GM21447 (cell line): ENCODE results near the gene SLC4A3.
"Not testable (repeated sequence)": the region's sequence is repeated elsewhere in the genome, so short reads cannot be mapped to it uniquely, and the experiment has no call there.

Experiments used
- ATAC-seq: cut with Tn5 transposase; IDR thresholded peaks from one replicate; pipeline ENCODE4 v1.9.1; 2021; ENCODE audit not compliant: unreplicated experiment

Gene SLC4A3

DNA sequence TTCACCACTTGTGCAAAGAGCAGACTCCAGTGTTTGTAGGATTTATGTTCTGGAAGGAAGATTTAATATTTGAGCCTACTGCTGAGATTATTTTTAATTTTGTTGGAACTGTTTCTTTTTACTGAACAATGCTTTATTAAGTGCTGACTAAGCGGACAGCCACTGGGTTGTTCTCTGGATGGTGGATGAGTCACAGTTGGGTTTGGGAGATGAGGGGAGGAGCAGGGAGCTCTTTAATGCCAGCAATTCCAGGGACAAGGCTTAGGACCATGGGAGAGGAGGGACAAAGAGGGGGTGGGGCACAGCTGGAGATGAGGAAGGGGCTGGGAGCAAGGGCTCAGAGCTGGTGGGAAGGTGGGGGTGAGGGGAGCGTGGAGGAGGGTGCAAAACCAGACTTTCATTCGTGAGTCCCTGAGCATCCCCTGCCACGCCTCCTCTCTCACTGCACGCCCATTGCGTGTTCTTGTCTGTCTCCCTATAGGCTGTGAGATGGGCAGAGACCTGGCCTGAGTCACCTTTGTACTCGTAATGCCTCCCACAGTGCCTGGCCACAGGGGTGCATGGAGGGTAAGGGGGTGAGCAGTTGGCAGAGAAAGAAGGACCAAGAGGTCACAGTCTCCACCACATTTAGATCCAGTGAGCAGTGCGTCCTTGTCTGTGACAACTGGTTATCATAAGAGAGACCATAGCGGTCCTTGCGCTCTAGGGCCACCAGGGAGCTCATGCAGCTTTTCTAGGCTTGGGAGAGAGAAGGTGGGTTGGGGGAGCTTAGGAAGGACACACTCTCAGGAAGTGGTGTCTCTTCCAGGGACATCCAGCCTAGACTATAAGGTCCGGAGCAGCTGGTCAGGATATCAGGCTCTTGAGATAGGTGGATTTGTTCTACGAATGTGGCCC lies 18.4 kb downstream of the SLC4A3 start:
- no peak for ATAC-seq

DNA sequence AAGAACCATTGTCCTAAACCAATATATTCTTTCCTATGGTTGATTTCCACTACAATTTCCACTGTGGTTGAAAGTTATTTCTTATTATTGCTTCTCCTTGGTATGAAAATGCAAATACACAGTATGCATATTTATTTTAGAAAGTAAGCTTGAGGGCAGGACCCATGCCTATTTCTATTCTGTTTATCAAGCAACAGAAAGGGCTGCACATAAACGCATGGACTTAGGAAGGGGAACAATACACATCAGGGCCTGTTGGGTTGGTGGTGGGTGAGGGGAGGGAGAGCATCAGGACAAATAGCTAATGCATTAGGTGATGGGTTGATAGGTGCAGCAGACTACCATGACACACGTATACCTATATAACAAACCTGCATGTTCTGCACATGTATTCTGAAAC lies 20.7 kb downstream of the SLC4A3 start:
- ATAC-seq = no peak

DNA sequence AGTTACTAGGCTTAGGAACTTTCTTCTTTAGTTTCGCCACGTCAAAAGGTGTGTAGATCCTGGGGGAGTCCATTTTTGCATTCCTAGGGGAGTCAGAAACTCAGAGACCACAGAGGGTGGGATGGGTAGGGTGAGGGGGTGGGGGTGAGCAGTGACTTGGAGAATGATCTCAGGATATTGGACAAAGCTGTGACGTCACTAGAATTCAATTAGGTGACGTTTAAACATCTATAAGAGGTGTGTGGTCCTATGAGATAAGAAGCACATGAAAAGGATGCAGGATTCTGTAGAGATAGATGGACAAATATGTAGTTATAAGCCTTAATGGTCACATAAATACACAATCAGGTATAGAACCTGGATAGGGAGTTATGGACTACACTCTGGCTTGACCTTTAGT lies 21.5 kb downstream of the SLC4A3 start:
- ATAC-seq = no peak

DNA sequence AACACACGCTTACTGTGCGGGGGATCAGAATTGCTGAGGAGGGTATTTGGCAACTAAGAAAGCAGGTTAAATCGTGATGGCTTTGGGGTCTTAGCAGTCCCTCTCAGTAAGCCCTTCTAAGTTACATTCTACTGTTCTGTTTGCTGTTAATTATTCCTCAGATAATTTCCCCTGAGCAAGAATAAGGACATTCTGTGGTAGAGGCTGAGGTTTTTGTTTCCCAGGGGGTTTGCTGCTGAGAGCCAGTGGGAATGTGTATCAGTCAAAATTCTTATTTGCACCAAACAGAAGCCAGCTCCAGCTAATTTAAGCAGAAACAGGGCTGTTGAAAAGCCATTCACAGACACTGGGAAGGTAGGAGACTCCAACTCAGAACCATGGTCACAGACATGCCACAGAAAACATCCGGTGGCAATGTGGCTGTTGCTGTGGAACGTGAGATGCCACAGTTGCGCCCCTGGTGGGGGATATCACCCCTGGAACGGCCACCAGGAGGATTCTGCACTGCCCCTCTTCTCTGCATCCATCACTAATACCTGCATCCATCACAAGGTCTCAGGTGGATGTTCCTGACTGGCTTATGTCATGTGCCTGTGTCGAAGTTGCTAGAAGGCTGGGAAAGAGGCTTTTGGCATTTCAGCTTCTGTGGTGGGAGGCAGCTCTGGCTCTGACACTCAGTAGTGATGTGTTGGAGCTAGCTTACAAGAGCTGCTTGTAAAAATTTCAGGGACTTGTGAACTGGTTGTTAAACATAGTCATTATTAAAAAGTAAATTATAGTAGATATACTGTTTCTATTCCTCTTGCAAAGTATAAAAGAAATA lies 23.2 kb downstream of the SLC4A3 start:
- ATAC-seq = no peak

DNA sequence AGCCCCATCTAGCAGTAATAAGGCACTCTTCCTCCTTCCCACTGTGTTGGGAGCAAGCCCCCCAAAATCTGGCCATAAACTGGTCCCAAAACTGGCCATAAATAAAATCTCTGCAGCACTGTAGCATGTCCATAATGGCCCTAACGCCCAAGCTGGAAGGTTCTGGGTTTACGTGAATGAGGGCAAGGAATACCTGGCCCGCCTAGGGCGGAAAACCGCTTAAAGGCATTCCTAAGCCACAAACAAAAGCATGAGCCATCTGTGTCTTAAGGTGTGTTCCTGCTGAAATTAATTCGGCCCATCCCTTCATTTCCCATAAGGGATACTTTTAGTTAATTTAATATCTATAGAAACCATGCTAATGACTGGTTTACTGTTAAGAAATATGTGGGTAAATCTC lies 24.2 kb downstream of the SLC4A3 start:
- not testable (repeated sequence) for ATAC-seq

DNA sequence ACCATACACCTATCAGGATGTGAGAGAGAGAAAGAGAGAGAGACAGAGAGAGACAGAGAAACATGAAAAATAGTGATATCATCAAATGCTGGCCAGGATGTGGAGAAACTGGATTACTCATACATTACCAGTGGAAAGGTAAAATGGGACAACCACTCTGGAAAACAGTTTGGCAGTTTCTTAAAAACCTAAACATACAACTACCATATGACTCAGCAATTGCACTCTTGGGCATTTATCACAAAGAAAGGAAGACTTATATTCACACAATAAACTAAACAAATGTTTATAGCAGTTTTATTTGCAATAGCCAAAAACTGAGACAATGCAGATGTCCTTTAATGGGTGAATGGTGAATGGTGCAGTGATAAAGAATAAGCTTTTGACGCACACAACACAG lies 29.1 kb downstream of the SLC4A3 start:
- ATAC-seq = no peak

DNA sequence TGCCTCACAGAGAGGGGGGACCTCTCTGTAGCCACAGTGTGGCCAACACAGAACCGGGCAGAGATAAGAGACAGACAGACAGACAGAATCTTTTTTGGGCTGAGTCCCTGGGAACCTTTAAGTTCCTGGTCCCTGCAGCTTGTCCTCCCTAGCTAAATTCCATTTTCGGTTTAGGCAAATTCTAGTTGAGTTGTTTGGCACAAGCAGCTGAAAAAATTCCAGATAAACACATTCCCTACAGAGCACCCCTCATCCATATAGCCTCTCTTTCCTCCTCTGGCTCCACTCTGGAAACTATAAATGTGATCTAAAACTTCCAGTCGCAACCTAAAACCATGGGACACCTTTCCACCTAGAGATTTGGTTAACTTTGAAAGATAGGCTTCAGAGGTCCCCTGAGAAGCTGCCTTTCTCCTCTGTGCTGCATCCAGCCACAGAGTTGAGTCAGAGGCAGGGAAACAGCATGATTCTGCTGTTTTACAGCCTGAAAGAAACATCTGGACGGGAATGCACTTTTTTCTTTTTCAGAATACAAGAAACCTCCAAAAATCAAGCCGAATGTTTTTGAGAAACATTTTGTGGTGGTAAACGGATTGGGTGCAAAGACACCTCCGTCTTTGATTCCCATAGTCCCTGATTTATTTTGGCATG lies 30.9 kb downstream of the SLC4A3 start:
- ATAC-seq = no peak

DNA sequence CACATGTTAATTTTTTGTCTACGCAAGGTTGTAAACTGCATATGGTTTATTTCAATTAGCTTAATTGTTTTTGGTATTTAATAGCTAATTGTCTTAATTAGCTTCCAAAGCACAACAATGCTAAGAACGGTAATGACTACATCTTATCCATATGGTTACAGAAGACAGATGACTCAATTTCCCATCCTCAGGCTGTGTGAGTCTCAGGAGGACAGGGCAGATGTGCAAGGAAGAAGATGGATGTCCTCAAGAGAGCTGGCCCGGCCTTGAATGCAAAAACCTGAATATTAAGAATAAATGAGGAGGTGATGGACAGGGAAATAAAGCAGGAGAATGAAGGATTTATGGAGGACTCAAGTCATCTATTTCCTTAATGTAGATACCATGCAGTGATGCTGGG lies 31.4 kb downstream of the SLC4A3 start:
- no peak for ATAC-seq

DNA sequence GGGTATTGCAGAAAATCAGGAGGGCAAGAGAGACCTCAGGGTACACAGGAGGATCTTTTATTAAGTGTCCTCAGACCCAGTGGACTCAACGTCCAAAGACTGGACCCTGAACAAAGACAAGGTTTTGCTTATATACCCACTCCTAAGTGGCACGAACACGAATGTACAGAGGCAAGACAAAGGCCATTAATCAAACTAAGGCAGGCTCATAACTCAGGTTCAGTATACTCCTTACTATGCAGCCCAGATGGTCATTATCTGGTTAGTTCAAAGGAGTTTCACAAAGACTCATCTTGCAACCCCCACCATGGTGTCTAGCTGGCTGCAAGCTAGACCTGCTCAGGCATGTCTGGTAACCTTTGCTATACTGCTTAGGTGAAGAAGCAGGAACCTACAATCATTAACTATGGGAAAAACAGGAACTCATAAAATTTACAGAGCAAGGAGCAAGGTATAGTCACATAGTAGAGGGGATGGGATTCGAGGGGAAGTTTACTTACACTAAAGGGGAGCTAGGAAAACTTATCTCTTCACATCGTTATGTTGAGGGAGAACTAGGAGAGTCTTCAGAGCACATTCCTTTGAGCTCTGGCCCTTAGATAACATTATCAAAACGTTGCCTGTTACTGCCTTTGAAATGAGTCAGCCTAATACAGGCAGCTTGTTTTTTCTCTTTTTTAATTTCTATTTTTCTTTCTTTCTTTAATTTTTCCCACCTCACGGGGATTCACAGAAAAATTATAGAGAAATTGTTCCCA lies 33.9 kb downstream of the SLC4A3 start:
- peak; percentile 94 for ATAC-seq

DNA sequence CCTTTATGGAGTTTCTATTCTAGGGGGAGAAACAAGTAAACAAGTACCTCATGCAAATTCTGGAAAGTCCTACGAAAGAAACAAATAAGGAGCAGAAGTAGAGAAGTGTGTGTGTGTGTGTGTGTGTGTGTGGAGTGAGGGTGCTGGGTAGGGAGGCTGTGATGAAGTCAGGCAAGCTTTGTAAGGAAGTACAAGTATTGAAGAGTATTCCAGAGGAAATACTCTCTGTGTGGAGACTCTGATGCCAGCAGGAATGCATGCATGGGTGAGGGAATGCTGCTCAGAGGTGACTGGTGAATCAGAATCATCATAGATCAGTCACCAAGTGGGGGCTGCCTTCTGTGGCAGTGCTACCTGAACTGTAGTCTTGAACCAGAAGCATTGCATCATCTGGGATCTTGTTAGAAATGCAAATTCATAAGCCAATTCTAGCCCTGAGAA lies 34.5 kb downstream of the SLC4A3 start:
- ATAC-seq = peak; percentile 34

DNA sequence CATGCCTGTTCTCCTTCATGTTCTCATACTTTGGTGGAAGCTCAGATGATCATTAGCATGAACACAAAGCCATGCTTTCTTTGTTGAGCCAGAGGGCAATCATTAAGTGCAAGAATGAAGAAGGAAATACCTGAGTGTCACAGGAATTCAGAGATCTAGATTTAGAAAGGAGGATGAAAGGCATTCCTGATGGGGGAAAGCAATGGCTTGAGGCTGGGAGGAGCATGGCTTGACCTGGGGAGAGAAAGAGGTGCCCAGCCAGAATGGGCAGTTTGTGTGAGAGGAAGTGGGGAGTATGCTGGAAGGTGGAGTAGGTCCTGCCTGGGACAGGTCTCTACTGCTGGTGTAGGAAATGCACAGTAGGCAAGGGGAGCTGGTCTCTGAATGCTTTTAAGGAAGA lies 35.1 kb downstream of the SLC4A3 start:
- ATAC-seq = no peak

DNA sequence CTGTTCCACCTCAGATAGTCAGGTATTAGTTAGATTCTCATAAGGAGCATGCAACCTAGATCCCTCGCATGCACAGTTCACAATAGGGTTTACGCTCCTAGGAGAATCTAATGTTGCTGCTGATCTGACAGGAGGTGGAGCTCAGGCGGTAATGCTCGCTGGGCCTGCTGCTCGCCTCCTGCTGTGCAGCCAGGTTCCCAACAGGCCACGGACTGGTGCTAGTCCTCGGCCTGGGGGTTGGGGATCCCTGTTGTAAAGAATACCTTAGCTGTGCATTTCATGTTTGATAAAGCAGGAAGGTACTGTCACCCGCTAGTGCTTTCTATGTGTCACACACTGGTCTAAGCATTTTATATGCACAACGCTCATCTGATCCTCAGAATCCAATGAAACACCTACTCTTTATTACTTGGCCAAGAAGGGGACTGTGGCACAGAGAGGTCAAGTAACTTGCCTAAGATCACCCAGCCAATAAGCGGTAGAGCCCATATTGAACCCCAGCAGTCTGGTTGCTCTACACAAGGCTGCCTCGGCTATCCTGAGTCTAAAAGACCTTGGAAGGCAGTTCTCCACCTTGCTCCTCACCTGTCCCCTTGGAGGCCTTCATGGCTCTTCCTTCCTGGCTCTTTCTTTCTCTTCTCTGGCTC lies 35.8 kb downstream of the SLC4A3 start:
- no peak for ATAC-seq

DNA sequence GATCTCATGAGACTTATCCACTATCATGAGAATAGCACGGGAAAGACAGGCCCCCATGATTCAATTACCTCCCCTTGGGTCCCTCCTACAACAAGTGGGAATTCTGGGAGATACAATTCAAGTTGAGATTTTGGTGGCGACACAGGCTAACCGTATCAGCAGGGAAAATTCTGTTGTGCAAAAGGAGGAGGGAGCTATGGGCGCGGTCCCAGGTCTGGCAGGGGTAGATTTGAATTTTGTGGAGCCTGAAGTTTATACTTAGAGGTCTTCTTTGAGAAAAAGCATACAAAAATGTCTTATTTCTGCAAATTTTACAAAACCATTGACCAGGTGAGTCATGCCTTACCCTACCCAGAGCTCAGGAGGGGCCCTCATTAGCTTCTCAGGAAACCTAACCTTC lies 36.6 kb downstream of the SLC4A3 start:
- ATAC-seq = no peak

DNA sequence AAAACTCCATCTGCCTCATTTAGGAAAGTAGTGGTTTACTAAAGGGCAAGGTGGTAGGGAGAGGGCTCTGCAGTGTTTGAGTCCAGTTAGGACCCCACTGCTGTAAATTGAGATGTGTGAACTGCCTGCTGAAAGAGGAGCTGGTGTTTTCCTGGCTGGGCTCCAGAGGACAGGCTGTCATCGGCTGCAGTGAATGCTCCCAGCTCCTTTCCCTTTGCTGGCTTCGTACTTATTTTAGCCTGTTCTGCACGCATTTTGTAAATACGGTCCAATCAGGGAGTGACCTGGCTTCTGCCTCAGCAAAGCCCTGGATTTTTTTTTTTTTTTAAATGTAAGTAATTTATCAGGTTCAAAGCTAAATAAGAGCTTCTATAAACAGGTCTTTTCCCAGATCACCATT lies 37.5 kb downstream of the SLC4A3 start:
- ATAC-seq = no peak

DNA sequence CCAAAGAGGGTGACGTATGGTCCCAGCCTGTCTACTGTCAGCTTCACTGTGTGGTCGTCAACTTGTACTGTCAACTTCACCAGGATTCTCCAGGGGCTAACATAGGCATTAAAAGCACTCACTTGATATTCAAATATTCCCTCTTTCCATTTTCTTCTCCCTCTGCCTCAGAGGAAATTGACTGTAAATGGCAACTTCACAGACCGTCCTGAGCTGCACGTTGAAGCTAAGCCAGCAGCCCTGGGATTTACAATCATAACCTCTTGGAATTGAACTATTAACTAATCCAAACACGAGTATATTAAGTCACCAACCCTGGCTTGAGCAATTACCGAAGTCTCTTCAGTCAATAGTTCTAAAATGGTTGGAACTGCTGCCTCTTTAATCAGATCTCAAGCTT lies 38.5 kb downstream of the SLC4A3 start:
- ATAC-seq = no peak

DNA sequence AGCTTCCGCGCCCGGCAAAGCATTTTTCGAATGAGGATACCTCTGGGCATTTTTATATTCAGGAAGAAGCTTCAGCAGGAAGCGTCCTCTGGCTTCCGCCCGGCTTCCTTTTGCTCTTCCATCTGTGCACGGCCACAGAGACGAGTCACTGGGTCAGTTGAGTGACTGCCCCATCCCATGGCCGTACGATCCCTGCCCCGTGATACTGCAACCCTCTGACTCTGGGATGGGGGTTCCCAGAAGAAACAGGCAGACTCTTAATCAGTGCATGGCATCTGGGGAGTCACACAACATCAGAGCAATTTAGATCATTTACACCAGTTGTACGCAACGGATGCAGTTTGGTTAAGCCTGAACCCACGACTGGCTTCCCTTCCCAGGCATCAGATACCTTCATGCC lies 40.9 kb downstream of the SLC4A3 start:
- no peak for ATAC-seq

DNA sequence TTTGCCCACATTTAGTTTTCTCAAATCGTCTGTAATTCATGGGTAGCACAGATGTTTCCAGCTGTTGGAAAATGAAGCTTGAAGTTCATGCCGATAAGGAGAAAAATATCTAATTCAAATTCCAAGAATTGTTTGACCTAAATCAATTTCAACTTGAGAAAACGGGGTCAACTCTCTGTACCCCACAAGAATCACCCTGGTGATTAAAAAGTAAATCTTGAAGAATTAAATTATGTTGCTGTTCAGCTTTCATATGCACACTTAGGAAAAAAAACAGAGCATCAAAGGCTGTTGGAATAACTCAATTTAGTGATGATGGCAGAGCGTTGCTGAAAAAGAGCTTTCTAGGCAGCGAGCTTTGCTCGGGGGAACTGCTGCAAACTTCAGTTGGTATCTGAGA lies 43.0 kb downstream of the SLC4A3 start:
- no peak for ATAC-seq

DNA sequence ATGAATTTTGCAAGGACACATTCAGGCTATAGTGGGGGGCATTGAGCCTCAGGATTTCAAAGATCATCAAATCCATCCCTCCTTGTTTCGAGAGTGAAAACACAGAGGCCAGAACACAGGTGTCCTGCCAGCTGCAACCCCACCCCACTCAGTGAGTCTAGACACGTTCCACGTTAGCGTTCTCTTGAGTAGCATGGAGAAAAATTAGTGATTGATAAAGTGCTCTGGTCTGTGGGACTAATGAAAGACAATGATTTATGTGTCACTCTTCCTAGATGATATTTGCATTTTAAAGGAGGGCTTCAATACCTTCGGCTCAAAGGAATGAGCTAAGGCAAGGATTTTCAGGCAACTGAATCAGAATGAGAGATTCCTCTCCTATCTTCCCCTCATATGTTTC lies 43.8 kb downstream of the SLC4A3 start:
- ATAC-seq = no peak

DNA sequence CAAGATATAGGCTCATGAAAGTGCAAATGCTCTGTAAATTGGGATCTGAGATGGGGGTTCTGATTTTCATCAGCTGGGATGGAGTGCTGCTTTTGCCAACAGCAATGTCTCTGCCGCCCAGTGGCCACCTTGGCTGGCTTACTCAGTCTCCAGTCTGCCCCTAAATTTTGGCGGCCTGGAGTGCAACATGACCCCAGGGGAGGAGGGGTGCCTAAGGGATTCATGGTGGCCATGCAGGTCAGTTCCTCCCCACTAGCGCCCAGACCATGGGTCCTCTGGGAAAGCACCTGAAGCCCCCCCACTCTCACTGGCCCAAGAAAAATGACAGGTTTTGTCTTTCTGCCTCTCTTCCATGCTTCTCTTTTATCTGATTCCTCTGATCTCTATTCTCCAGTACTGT lies 45.0 kb downstream of the SLC4A3 start:
- no peak for ATAC-seq

DNA sequence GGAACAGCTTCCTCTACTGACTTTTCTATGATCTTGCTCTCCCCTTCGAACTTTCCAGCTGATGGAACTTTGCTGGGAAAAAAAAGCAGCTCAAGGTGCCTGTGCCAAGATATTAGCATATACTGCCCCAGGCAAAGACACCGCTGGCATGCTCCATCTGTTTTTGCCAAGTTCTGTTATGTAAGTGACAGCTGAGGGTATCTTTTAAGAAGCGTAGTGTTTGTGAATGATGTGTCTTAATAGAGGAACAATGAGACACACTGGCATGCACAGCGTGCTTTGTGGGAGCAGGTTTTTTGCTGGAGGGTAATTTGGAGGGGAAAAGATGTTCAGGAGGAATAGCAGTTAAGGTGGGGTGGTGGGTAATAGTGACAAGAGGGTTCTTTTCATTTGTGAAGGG lies 47.8 kb downstream of the SLC4A3 start:
- no peak for ATAC-seq
